Cardiac fibroblast (primary cell): ENCODE data around the gene CRADD.

Source experiments
- DNase-seq, 2 donors: peaks; one replicate each; pipeline versions ENCODE4 v3.0.0 to v3.0.0-alpha.2; 2010; ENCODE audit warnings: low read depth in 2 of 2
- H3K4me3 ChIP-seq, 2 donors: replicated peaks in 1 of 2; 1 replicate in 1 of 2; 2 replicates in 1 of 2; pipeline ENCODE4 v1.5.1; 2011; ENCODE audit warnings: low read depth in 2 of 2, low read length in 2 of 2, mild to moderate bottlenecking in 2 of 2, moderate library complexity in 1 of 2
- TF ChIP-seq, protein P1 (sequence below): IDR thresholded peaks from one replicate; pipeline ENCODE4 v1.5.1; 2011; ENCODE audit warnings: low read depth, mild to moderate bottlenecking, low read length, inconsistent platforms

CRADD gene

DNA sequence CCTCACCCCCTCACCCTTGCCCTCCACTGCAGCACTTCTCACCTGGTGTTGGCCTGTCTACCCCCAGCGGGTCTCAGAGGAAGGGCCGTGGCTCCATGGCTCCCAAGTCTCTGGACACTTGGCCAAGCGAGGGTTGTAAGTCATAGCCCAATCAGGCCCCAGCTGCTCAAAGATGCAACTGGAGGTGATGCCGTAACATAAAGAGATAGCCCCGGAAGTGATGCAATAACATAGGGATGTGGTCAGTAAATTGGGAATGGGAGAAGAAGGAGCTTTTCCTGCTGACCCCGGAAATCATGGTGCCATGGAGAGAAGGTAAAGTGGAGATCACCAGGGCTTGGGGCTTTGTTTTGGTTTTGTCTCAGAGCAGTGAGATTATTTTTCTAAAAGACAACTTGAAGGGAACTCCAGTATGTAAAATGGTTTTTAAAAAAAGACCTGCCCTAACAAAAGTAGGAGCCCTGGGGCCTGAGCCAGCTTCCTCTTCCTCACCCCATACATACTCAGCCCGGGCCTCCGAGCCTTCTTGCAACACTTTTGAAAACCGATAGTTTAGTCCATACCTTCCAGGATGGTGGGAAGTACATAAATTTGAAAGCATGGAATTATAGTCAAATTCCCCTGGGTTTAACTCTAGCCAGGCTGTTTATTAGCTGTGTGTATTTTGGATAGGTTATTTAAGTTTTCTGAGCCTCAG is 212.5 kb downstream of the CRADD start:
- peak in 1 of 2 donors; percentile 64 for DNase-seq
- TF ChIP-seq, protein P1, sequence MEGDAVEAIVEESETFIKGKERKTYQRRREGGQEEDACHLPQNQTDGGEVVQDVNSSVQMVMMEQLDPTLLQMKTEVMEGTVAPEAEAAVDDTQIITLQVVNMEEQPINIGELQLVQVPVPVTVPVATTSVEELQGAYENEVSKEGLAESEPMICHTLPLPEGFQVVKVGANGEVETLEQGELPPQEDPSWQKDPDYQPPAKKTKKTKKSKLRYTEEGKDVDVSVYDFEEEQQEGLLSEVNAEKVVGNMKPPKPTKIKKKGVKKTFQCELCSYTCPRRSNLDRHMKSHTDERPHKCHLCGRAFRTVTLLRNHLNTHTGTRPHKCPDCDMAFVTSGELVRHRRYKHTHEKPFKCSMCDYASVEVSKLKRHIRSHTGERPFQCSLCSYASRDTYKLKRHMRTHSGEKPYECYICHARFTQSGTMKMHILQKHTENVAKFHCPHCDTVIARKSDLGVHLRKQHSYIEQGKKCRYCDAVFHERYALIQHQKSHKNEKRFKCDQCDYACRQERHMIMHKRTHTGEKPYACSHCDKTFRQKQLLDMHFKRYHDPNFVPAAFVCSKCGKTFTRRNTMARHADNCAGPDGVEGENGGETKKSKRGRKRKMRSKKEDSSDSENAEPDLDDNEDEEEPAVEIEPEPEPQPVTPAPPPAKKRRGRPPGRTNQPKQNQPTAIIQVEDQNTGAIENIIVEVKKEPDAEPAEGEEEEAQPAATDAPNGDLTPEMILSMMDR, result no peak
- H3K4me3 ChIP-seq, result no peak overlapping the region

- TF ChIP-seq, protein P1, result no peak
- no peak for DNase-seq
- H3K4me3 ChIP-seq, result no peak overlapping the region
Observed at GRCh38 chr12:93892423-93893268, 215.5 kb downstream of the CRADD start.

DNA sequence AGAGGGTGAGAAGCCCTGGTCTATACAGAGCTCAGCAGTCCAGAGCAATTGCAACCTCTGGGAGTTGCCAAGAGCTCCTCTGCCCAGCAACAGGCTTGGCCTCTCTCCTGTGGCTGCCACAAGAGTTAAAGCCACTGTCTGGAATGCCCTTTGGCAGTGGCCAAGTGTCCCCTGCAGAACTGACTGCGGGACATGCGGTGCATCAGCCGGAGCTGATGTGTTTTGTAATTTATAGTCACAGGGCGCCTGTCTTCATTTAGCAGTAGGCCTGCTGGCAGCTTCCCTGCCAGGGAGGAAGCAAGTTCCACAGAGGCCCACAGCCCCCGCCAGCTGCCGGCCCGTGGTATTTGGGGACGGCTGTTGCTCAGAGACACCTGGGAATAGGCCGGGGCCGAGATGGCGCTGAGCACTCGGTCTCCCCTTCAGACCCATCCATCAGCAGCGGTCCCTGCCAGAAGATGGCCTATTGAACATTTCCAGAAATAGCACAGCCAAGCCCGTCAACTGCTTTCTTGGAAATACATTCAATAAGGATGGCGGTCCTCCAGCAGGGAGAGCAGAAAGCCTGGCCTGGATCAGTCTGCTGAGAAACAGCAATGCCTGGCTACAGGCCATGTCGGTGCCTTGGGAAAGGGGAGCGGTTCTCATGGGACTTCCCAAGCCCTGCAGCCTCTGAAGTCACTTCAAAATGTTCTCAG is 217.4 kb downstream of the CRADD start:
- no peak overlapping the region for H3K4me3 ChIP-seq
- TF ChIP-seq, protein P1, result no peak
- peak; percentile 72 to 94 for DNase-seq

DNA sequence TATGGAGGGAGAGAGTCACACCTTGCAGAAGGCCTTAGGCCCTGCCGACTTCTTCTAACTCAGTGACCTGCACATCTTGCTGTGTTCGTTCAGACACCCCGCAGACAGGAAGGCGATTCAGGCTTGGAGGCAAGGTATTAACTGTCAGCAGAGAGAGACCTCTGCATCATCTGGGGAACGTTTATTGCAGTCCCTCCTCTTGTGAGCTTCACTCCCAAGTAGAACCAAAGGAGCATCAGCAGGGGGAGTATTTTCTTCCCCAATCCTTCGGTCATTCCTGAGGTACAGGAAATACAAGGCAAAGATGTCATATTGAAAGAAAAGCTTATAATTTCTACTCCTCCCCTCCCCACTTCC is 217.9 kb downstream of the CRADD start:
- DNase-seq, result peak; percentile 58 to 84
- TF ChIP-seq, protein P1, result peak; percentile 17
- H3K4me3 ChIP-seq, result no peak overlapping the region

DNA sequence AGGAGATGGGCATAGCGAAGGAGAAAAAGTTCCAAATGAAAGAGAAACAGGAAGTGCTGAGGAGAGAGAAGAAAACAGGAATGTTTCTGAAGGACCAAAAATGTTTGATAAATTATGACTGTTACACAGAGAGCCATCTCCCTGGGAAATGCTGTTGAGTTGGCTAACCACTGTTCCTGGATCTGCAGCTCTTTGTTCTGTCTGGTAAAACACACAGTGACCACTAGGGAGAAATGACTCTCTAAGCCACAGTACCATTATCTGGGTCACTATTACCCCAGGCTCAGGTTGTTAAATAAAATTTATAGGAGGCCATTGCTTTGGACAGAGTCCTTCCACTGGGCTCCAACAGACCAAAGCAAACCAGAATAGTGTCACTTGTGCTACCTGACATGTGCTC is 219.3 kb downstream of the CRADD start:
- TF ChIP-seq, protein P1, result no peak
- peak in 1 of 2 donors; percentile 32 for DNase-seq
- H3K4me3 ChIP-seq, result no peak overlapping the region

- no peak overlapping the region for H3K4me3 ChIP-seq
- TF ChIP-seq, protein P1, result no peak
- DNase-seq, result no peak
Observed at GRCh38 chr12:93896952-93897351, 219.8 kb downstream of the CRADD start.
